Left ventricle myocardium superior (tissue), 1 donor: ENCODE results near the gene SLC8B1. TPM values are rescaled to one million over a fixed set of nuclear protein-coding genes. Genes with fewer than 3 reads are reported as not detected.
"Not testable (repeated sequence)": the region's sequence is repeated elsewhere in the genome, so short reads cannot be mapped to it uniquely, and the experiment has no call there.

Experiments used
- ATAC-seq: fragments of 200-7000 bp; cut with Tn5 transposase; one replicate; pipeline ENCODE4 v1.9.1; 2020; ENCODE audit warnings: mild to moderate bottlenecking, moderate library complexity
- DNase-seq: peaks from one replicate; pipeline ENCODE4 v3.0.0-alpha.2; 2020
- intact Hi-C: fragments of 100-400 bp; cut with micrococcal nuclease; formaldehyde crosslinking; loops from one replicate; pipeline ENCODE4 v1.11.0; 2022
- total RNA-seq: library from RNA; stranded (reverse); fragmentation: NEBNext Ultra II Directional; extraction: Animal tissue kit (Norgen Biotek cat#: 25700); gene quantifications from one replicate; pipeline ENCODE4 v1.2.1, GENCODE V29; 2021
- donor health status: DM: no; HTN: yes; CAD: no; lungs with severe emphysema.

SLC8B1 gene
- total RNA-seq, 1 donor from 2014 or later: 11.5 TPM

- ATAC-seq (peak; percentile 59), DNase-seq (peak; percentile 78)
- intact Hi-C loops: no loop called here
Observed at GRCh38 chr12:113359133-113359938, 24.4 kb upstream of the SLC8B1 start.

- peak; percentile 96 for ATAC-seq
- peak; percentile 97 for DNase-seq
- intact Hi-C loops: no loop called here
Observed at GRCh38 chr12:113358381-113359132, 23.6 kb upstream of the SLC8B1 start, which contains the start of gene PLBD2. Gene PLBD2 (plus strand): TSS chr12:113358587. CDS start chr12:113358601, 14 bp downstream.

DNA sequence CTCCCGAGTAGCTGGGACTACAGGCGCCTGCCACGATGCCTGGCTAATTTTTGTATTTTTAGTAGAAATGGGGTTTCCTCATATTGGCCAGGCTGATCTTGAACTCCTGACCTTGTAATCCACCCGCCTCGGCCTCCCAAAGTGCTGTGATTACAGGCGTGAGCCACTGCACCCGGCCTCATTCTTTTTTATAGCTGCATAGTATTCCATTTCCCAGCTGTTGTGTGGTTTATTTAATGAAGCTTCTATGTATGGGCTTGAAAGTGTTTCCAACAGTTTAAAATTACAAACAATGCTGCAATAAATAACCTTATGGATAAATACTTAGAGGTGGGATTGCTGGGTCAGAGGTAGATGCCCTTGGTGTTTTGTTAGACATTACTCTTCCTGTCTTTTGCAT is 19.3 kb upstream of the SLC8B1 start:
- intact Hi-C loops, DNase-seq, ATAC-seq: not testable (repeated sequence)

DNA sequence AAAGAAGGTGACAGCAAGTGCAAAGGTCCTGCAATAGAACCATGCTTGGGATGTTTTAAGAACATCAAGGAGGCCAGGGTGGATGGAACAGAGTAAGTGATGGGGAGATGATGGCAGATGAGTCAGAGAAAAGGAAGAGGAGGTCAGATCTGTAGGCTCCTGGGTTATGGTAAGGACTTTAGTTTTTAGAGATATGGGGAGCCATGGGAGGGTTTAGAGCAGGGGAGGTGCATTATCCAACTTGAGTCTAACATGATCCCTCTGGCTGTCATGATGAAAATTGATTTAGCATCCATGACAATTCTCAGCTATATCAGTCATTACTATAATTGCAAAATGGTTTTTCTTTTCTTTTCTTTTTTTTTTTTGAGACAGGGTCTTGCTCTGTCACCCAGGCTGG is 16.2 kb upstream of the SLC8B1 start:
- ATAC-seq (no peak), DNase-seq (no peak)
- intact Hi-C loops: no loop called here

DNA sequence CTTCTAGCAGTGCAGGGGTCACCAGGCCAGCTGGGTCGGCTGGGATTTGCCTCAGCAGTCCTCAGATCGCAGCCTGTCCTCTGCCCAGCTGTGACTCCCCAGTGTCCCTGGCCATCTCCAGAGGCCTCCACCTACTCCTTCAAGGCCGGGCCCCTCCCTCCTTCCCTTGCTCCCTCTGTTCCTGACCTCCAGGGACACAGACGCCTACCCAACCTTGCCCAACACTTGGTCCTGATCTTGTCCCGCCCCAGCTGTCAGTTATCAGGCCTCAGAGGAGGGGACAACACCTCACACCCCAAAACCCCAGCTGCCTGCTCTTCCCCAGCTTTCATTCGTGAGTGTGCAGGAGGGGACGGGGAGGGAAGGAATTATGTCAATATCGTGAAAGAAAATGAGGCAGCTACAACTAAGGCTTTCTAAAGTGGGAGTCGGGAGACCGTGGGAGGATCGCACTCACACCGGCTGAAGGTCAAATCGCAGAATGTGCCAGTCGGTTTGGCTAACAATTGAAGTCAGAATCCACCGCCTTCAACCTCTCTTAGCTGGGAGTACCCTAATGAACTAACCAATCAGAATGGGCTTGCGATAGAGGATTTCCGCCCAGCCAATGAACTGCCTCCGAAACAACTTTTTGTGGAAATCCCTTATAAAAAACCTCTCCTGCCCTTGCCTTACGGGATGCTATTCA is 14.1 kb upstream of the SLC8B1 start:
- no peak for DNase-seq
- intact Hi-C loops: no loop called here
- ATAC-seq: no peak

GRCh38 chr12:113347892-113348291 is 13.0 kb upstream of the SLC8B1 start:
- DNase-seq (no peak), ATAC-seq (no peak)
- intact Hi-C loops: no loop called here

DNA sequence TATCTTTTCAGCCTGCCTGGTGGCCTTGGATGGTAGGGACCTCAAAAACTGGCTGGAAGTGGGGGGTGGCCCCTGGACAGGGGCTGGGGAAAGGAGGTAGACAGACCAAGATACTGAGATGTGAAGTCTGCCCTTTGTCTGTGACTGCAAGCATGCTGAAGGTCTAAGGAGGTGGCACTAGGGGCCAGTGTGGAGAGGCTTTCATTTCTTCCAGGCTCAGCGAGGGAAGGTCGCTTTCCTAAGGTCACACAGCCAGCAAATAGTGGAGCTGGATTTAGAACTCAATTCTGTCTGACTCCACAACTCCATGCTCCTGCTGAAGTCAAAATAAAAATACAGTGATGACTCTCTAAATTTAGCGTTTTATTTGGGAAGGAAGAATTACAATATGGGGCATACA is 12.2 kb upstream of the SLC8B1 start:
- no peak for ATAC-seq

DNA sequence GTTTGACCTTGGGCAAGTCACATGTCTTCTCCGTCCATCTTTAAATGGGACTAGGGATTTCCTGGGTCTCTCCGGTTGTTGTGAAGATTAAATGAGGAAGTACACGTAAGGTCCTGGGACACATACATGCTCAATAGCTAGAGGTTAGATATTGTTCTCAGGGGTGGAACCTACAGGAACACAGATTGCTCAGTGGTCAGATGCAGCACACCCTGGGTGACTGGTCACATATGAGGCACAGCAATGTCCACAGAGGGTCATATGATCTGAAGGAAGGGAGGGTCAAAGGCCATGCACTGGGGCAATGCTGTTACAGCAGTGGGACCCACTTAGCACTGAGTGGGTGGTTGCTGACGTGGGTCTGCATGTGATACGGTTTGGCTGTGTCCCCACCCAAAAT is 11.4 kb upstream of the SLC8B1 start:
- intact Hi-C loops: no loop called here
- DNase-seq (no peak), ATAC-seq (no peak)

More for the DNA sequence above, 12.2 kb upstream of the SLC8B1 start:
- no peak for DNase-seq
- intact Hi-C loops: no loop called here

DNA sequence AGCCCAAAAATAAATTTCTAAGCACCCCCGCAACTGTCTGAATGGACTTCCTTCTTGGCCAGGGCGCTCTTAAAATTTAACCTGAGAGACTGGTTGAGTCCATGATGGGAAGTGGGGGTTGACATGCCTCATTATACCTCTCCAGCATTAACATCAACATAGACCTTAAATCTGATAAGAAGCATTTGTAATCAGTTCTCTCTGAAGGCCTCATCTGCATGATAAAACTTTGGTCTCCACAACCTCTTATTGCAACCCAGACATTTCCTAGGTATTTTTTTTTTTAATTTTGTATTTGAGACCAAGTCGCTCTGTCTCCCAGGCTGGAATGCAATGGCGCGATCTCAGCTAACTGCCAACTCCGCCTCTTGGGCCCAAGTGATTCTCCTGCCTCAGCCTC is 10.4 kb upstream of the SLC8B1 start:
- DNase-seq (no peak), ATAC-seq (no peak)
- intact Hi-C loops: no loop called here

GRCh38 chr12:113341535-113341934 is 6.6 kb upstream of the SLC8B1 start:
- ATAC-seq (peak; percentile 18), DNase-seq (no peak)
- intact Hi-C loops: no loop called here

GRCh38 chr12:113340061-113340460 is 5.2 kb upstream of the SLC8B1 start:
- no peak for ATAC-seq
- no peak for DNase-seq
- intact Hi-C loops: no loop called here

GRCh38 chr12:113339540-113339939 is 4.6 kb upstream of the SLC8B1 start:
- no peak for ATAC-seq
- no peak for DNase-seq
- intact Hi-C loops: no loop called here

- intact Hi-C loops: no loop called here
- peak; percentile 47 for DNase-seq
- ATAC-seq: peak; percentile 16
Observed at GRCh38 chr12:113333877-113334785, 778 bp downstream of the SLC8B1 start.

DNA sequence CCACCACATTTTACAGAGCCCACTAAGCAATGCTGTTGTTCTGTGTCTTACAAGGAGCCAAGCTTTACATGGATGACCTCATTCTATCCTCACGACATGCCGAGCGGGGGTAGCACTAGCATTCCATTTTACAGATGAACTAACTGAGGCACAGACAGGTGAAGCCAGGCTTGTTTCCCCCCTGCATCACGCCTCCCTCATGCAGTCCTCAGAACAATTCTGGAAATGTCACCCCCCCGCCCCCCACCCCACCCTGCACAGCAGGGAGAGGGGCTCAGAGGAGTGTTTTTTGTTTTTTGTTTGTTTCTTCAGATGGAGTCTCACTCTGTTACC is 1.5 kb downstream of the SLC8B1 start:
- intact Hi-C loops: no loop called here
- DNase-seq: no peak
- no peak for ATAC-seq

GRCh38 chr12:113332688-113333417 is 2.1 kb downstream of the SLC8B1 start:
- intact Hi-C loops: no loop called here
- DNase-seq: peak; percentile 52
- ATAC-seq: no peak

DNA sequence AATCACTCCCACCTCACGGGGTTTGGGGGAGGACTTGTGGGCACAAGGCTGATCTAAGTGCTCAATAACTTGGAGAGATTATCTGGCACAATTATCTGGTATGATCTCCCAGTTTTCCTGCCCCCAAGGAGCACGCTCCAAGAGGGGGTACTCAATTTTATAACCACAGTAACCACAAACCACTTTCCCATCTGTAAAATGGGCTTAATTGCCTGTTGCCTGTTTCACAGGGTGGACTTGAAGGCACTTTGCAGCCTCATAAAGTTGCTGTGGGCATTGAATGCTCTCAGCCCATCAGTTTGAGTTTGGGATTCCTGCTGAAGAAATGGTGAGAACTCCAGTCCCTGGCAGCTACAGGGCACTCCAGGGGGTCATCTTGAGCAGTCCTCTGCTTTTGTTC is 4.4 kb downstream of the SLC8B1 start:
- ATAC-seq: no peak
- intact Hi-C loops: no loop called here
- no peak for DNase-seq

- no peak for DNase-seq
- intact Hi-C loops: no loop called here
- no peak for ATAC-seq
Observed at GRCh38 chr12:113329791-113330417, 5.0 kb downstream of the SLC8B1 start.
